Left renal pelvis (tissue), 4 donors: ENCODE results near the gene LILRB2. TPM values are rescaled to one million over a fixed set of nuclear protein-coding genes. Genes with fewer than 3 reads are reported as not detected.
A peak's percentile ranks its signal among the peaks of the same experiment; 100 is the strongest.
"Not testable (repeated sequence)": the region's sequence is repeated elsewhere in the genome, so short reads cannot be mapped to it uniquely, and the experiment has no call there.

Experiments
- DNase-seq, 4 donors: peaks; one replicate each; pipeline ENCODE4 v3.0.0-alpha.2; 2013; ENCODE audit warnings: low read depth in 4 of 4, low spot score in 3 of 4
- polyA plus RNA-seq, 4 donors: library from polyadenylated mRNA; unstranded; fragments of 120-200 nt; gene quantifications; one replicate each; pipeline ENCODE4 v1.2.1, GENCODE V29; 2013; ENCODE audit not compliant: insufficient read length in 4 of 4

LILRB2 gene
- polyA plus RNA-seq, 4 donors, result 0.80 to 1.9 (median 1.3) TPM

DNA sequence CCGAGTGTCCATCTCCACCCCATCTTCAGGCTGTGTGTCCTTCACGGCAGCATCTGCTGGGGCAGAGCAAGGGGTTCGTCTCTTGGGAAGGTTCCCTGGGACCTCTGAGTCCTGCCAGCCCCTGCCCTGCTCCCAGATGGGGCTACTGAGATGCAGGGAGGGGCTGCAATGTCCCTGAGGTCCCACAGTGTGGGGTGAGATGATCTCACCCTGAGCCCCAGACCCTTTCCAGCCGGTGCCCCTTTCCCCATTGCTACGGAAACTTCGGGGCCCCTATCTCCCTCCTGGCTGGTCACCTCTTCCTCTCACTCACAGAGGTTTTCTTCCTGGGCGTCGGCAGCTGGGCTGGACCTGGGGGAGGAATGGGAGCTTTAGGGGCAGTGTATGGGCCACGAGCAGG lies 5.0 kb downstream of the LILRB2 start:
- no peak for DNase-seq

DNA sequence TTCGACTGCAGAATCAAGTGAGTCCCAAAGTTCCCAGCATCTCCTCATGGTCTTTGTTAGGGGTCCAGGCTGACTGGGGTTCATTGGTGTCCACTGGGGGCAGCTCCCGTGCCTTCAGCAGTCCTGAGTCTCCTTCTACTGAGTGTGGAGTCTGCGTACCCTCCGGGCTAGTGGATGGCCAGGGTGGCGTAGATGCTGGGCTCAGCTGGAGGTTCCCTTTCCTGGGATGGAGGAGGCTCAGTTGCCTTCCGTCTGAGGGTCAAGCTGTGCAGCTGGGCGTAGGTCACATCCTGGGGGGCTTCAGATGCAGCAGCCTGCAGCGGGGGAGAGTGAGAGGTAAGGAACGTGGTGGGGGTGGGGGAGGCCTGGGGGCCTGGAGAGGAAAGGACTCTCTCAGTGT lies 6.4 kb downstream of the LILRB2 start:
- DNase-seq, result not testable (repeated sequence)

DNA sequence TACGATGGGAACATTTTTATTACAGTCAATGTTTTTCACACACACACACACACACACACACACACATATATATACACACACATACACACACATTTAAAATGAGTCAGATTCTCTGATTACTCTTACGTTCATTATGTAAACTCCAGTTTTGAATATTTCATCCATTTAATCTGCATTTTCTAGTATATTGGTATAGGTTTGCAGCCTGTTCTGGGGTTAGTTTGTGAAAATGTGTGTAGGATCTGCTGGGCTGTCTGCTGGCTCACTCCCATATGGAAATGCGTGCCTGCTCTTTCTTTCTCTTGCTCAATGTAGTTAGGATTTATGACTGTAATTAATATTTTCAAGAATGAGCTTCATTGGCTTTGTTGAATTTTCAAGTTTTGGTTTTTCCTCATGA lies 7.1 kb downstream of the LILRB2 start:
- DNase-seq, result no peak

DNA sequence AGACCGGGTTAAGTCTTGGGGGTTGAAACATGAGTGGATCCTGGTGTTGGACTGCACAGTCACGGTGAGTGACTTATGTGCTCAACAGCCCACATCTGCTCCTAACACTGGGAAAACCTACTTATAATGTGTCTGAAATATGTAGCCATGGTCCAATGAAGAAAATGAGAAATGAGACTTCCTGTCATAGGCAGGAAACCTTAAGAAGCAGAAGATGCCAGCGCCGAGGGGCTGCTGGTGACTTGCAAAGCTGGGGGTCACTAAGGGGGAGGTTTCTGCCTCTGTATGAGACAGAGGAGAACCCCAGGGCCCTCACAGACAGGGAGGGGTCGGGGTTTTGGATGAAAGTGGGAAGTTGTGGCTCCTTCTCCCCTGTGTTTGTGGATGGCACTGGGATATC lies 8.7 kb downstream of the LILRB2 start:
- not testable (repeated sequence) for DNase-seq

DNA sequence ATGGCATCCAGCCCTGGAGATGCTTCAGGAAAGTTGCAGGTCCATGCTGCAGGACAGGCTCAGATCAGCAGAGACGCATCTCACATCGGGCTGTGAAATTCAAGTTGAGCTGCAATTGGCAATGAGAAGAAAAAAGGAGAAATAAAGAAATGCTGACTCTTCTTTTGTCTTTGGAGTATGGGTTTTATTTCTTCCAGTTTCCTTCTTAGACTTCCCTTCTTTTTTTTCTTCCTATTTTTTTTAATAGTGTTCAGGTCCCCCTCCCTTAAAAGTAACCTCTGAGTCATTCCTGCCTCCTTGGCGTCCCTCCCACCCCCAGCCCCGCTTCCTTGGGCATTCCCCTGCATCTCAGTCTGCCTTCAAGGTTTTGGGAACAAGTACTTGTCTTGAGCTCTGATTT lies 9.3 kb downstream of the LILRB2 start:
- not testable (repeated sequence) for DNase-seq

DNA sequence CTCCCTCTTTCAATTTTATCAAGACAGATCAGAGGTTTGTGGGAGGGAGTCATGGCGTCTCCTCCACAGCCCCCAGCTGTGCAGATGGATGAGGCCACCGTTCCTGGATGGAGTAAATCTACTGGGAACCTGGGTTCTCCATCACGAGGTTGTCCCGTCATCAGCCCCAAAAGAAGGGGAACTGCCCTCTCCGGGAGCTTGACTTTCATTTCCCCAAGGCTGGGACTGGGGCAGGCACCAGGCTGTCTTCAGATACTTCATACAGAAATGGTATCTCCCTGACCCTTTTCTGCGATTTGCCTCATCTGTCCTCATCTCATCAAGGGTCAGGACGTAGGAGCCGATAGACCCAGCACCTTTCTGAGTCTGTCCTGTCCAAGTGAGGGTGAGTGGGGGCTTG lies 9.8 kb downstream of the LILRB2 start:
- no peak for DNase-seq

DNA sequence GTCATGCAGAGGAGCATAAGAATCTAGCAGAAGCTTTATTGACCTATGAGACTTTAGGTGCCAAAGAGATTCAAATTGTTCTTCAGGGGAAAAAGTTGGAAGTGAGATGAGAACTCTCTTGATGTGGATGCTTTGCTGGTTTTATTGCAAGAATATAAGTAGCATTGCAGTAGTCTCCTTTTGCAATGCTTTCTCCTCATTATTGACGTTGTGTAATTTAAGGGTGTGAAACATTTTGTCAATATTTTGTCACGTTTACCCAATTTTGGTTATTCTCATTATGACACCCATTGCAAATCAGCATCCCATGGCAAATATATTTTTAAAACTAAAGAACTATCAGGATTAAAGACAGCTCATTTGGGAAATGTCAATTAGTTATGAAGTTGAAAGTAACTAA lies 12.0 kb downstream of the LILRB2 start:
- DNase-seq, result no peak

DNA sequence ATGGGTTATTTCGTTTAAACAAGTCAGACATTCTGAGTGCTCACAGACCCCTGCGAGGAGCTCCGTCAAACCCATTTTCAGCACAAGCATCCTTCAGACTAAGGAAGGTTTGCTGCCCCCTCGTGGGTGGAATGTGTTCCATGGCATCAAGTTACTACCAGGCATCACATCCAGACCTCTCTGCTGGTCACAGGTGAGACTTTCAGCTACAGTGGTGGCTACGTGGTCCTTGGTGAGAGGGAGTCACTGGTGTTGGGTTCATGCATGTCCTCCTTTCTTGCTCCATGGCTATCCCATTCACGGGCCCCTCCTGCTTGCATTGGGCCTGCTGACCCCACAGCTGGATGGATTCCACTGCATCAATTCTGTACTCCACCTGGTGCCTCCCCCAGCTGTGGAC lies 14.8 kb downstream of the LILRB2 start:
- DNase-seq, result peak; percentile 43 to 77 (median 67)

DNA sequence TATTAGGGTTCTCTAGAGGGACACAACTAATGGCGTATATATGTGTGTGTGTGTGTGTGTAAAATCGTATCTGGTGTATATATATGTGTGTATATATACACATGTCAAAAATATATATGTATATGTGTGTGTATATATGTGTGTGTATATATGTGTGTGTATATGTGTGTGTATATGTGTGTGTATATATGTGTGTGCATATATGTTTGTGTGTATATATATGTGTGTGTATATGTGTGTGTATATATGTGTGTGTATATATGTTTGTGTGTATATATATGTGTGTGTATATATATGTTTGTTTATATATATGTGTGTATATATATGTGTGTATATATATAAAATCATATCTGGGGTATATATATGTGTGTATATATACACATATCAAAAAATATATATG lies 18.4 kb downstream of the LILRB2 start:
- no peak for DNase-seq

DNA sequence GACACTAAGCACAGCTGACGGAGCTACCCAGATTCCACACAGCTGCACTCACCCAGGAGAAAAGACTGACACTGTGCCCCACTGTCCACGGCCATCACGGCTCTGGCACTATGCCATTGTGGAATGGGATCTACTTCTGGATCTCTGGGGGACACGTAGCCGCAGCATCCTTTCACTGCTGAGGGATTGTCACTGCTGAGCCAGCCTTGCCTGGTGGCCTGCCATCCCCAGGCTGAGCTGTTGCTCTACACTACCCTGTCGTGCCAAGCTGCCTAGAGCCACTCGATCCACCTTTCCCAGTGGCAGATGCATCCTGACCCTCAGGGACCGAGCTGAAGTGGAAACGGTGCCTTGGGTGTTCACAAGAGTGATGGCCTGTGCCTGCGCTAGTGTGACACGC lies 18.8 kb downstream of the LILRB2 start:
- no peak for DNase-seq

DNA sequence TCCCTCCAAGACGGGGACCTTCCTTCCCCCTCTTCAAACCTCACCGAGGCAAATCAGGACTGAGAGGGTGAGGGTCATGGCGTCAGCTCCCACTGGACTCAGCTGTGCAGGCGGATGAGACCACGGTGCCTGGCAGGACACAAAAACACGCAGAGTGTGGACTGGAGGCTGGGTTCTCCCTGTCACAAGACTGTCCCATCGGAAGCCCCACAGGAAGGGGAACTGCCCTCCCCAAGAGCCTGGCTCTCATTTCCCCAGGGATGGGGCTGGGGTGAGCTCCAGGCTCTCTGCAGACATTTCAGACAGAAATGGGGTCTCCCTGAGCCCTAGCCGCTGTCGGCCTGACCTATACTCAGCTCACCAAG lies 23.8 kb downstream of the LILRB2 start, which contains the start of gene LILRB5:
Gene LILRB5, minus strand, starts transcription at position 158 of the 365 bp plus-strand sequence. Its CDS starts 80 bp downstream, at position 78.
- DNase-seq, result no peak

DNA sequence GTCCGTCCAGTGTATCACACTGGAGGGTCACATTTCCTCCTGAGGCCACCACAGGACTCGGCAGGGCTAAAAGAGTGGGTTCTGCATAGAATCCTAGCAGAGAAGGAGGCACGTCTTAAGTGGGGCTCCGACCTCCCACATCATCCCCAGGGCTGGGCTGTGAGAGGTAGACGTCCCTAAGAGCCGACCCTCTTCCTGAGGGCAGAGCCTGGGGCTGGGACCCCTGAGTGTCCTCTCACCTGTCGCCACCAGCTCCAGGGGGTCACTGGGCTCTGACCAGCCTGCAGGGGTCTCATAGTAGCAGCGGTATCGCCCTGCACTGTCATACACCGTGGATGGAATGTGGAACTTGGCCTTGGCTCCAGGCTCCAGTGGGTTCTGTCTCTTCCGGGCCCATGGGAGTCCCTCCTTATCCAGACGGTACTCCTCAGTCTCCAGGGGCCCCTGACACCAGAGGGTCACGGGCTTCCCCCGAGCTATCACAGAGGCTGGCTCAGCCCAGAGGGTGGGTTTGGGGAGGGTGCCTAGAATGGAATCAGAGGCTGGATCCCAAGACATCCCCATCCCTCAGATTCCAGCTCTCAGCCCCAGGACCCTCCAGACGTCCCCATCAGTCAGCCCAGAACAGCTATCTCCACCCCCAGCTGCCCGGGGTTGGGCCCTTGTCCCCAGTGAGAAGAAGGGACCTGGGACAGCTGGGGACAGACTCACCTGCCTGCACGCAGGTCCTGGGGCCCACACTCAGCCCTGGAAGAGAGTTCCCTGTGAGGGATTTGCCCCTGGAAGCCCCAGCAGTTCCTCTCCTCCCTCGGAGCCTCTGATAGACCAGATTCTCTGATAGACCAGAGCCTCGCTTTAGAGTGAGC lies 24.4 kb downstream of the LILRB2 start:
- no peak for DNase-seq

DNA sequence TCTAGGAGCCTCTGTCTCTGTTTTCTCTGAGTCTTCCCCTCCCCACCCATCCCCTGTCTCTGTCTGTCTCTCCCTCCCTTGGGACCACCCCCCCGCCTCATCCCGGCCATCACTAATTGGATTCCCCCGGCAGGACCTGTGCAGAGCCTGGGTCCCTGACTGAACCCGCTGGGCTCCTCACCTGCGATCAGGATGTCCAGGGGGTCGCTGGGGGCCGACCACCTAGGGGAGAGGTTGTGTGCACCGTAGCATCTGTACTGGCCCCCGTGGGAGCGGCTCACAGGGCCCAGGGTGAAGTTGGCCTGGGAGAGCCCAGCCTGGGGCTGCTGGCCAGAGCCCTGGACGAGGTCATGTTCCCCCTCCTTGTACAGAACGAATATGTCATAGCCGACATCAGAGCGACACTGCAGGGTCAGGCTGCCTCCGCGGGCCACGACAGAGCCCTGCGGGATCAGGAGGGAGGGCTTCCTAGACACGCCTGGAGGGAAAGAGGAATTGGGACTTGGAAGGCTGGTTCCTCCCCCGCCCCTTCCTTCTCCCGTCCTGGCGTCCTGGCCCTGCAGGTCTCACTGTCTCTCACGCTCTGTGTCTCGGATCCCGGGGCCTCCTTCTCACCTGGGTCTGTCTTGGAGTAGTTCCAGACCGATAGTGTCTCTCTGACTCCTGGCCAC lies 25.7 kb downstream of the LILRB2 start:
- DNase-seq, result no peak

DNA sequence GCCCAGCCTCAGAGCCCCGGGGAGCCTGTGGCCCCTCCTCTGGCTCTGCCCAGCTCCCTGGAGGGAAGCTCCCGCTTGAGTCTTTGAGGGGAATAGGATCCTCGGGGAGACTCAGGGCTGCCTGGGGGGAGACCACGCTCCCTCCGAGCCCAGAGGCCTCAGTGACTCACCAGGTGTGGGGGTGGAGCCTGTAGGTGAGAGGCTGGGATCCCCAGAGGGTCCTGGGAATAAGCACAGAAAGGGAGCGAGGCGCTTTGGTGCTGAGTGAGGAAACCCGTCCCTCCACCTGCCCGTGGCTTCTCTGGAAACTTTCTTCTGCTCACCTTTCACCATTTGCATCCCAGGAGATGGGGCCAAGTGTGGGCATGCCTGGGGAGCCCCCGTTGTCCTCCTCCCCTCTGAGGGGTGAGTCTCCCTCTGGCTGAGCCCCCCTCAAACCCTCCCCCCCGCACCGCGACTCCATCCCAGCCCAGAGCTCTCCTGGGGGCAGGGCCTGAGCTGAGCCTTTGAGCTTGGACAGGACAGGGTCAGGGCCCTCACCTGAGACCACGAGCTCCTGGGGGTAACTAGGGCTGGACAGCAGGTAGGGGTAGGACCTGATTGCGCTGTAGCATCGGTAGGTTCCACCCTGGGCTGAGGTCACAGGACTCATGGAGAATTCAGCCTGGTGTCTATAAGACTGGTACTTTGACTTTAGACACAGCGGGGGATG lies 26.6 kb downstream of the LILRB2 start:
- DNase-seq, result no peak

DNA sequence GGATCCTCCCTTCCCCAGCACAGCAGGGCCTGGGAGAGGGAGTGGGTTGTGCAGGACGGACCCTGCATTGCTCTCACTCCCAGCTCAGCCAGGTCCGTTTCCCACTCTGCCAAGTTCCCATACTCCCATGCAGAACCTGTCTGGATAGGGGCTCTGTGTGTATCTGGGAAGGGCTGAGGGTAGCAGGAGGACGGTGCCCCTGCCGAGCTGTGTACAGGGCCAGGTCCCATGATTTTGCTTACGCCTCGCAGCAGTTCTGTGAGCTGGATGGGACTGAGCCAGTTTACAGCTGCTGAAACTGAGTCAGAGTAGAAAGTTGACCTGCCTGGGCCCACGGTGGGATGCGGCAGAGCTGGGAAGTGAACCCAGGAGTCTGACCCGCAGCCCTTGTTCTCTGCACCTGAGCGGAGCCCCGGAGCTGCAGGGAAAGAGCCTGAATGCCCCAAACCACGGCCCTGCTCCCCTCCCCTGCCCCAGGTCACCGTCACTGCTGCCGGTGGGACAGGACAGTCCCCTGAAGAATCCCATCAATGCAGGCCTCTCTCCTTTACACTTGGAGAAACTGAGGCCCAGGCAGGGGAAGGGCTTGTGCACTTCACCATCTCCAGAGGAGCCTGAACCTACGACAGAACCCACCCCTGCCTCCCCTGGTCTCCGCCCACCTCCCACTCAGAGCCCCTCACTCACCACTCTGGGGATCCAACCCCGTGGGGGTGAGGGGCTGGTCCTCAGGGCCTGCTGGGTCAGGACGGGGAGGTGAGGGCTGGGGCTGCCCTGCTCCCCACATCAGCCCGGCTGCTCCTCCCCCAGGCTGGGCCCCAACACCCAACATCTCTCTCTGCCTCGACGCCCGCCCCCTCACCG lies 27.3 kb downstream of the LILRB2 start:
- no peak for DNase-seq

DNA sequence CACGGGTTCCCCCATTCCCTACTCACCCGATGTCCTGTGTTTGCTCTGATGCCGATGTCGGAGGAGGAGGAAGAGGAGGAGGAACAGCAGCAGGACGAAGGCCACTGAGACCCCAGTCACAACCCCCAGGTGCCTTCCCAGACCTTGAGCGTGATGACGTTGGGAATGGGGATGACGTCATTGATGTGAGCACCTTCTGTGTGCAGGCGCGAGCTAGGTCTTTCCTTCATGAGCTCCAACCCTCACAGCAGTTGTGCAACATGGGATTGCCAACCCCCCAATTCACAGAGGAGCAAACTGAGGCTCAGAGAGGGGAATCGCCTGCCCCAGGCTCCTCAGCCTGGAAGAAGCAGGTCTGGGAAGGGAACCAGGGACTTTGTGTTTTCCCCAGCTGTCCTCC lies 28.1 kb downstream of the LILRB2 start:
- DNase-seq, result no peak

DNA sequence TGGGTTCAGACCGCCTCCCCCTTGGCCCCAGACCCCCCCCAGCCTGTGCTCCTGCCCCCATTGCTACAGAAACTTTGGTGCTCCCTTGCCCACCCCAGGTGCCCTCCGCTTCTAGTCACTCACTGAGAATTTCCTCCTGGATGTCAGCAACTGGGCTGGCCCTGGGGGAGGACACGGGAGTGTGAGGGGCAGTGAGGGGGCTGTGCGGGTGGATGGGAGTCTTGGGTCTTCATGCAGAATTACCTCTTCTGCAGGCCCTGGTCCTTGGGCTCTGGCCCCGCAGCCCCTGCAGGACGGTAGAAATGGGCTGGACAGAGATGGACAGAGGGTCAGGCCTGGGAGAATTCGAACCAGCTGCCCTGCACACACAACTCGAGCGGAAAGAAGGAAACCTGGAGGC lies 28.7 kb downstream of the LILRB2 start:
- no peak for DNase-seq

DNA sequence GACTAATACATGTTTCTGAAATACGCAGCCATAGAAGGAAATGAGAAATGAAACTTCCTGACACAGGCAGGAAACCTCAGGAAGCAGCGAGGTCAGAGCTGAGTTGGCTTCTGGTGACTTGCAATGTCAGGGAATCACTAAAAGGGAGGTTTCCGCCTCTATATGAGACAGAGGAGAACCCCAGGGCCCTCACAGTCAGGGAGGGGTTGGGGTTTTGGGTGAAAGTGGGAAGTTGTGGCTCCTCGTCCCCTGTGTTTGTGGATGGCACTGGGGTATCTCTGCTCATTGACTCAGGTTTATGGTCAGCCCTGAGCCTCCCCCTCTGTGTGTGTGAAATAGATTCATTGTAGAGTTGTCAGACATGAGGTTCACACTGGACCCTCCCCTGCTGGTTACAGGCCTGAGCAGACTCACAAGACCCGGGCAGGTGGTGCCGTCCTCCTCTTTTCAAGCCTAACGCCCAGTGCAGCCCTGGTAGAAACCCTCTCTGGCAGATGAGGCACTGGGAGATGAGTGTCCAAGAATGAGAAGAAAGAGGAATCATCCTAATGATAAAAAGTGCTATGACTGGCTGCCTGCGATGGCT lies 32.8 kb downstream of the LILRB2 start:
- DNase-seq, result no peak

DNA sequence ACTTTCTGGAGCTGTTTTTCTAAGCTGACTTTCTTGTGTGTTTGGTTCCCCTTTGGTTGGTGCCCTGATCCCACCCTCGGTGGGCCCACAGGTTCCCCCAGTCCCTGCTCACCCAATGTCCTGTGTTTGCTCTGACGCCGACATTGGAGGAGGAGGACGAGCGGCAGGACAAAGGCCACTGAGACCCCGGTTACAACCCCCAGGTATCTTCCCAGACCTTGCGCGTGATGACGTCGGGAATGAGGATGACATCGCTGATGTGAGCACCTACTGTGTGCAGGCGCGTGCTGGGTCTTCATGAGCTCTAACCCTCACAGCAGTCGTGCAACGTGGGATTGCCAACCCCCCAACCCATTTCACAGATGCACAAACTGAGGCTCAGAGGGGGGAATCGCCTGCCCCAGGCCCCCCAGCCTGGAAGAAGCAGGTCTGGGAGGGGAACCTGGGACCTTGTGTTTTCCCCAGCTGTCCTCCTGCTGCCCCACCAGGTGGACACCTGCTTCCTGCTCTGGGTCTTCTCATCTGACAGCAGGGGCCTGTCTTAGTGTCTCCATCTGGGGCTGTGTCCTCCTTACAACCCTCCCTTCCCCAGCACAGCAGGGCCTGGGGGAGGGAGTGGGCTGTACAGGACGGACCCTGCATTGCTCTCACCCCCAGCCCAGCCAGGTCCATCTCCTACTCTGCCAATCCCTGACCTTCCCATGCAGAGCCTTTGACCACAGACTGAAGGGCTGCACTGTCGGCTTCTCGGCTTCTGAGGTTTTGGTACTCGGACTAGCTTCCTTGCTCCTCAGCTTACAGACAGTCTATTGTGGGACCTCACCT lies 33.6 kb downstream of the LILRB2 start:
- no peak for DNase-seq
